ENCODE measurements around the gene OR52E5.

Gene OR52E5

GRCh38 chr11:5892908-5893307, at the start of gene OR52E5:
Gene OR52E5 (plus strand): TSS chr11:5893208. CDS start chr11:5900777, 7,569 bp downstream.
- intact Hi-C loops (cut with DNase I), result no loop called here
- DNase-seq, result no peak

- intact Hi-C loops (cut with DNase I), result no loop called here
- no peak for DNase-seq
Measured at GRCh38 chr11:5846701-5847100, 46.3 kb upstream of the OR52E5 start.

DNA sequence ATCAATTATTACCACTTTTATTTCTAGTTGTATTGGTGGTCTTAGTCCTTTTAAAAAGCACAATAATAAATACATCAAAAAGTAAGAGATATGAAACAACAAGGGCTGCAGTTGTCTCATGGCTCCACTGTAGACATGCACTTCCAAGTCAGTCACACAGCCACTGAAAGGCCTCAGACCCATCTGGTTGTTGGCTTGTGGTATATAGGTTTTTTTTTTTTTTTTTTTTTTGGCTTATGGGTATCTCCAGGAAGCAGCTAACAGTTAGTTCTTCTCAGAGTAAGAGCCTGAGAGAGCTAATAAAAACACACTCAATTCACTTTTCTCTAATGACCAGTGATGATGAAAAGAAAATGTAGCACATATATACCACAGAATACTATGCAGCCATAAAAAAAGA, 45.3 kb upstream of the OR52E5 start:
- intact Hi-C loops (cut with DNase I), result no loop called here
- DNase-seq, result no peak

DNA sequence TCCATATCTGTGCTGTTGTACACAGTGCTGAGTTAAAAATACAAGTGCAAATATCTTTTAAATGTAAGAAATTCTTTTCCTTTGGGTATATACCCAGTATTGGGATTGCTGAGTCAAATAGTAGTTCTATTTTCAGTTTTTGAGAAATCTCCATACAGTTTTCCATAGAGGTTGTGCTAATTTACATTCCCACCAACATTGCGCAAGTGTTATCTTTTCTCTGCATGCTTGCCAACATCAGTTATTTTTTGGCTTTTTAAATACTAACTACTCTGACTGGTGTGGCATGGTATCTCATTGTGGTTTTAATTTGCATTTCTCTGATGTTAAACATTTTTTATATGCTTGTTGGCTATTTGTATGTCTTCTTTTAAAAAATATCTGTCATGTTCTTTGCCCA, 42.0 kb upstream of the OR52E5 start:
- DNase-seq, result no peak
- intact Hi-C loops (cut with DNase I), result no loop called here

DNA sequence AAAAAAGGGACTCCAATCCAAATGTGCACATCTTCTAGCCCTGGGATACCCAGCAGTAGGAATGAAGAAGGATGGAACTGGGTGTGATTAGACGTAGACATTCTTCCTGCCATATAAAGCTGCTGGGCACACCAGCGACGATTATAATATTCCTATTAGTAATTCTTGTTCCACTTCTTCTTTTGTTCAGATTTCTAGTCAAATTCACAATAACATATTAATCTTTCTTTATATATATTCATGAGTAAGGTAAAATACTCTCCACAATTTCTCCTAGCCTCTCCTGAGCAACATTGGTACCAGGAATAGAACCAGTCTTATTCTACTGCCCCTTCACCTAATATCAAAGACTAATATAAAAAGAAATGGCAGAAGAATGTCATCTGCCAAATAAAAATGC, 35.4 kb upstream of the OR52E5 start, which contains the start of gene OR52E8:
Gene OR52E8, minus strand, starts transcription at position 101 of the 400 bp plus-strand sequence. Its CDS starts 0 bp downstream, at position 101.
- DNase-seq, result no peak
- intact Hi-C loops (cut with DNase I), result no loop called here

- intact Hi-C loops (cut with DNase I), result no loop called here
- no peak for DNase-seq
Measured at GRCh38 chr11:5865826-5866225, 27.2 kb upstream of the OR52E5 start.

GRCh38 chr11:5878564-5878963, 14.4 kb upstream of the OR52E5 start:
- DNase-seq, result no peak
- intact Hi-C loops (cut with DNase I), result no loop called here

DNA sequence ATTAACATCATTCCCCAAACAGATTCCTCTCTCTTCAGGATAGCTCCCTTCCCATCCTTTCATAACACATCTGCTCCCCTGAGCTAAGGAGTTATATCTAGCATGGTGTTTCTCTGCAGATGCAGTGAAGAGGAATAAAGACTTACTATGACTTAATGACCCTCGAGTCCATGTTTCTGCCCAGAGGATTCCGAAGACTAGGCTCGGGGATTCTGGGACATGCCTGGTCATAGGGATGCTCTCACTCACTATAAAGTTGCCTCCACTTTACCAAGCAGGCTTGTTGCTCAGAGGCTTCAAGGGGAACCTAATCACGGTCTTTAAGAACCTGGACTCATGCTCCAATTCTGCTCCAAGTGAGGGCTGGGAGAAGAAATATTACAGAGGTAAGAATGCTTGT, 12.7 kb upstream of the OR52E5 start, which contains the start of gene OR52E4:
Gene OR52E4, plus strand, starts transcription at position 301 of the 400 bp plus-strand sequence. CDS start 3,664 bp downstream, outside the sequence.
- DNase-seq, result no peak
- intact Hi-C loops (cut with DNase I), result no loop called here

DNA sequence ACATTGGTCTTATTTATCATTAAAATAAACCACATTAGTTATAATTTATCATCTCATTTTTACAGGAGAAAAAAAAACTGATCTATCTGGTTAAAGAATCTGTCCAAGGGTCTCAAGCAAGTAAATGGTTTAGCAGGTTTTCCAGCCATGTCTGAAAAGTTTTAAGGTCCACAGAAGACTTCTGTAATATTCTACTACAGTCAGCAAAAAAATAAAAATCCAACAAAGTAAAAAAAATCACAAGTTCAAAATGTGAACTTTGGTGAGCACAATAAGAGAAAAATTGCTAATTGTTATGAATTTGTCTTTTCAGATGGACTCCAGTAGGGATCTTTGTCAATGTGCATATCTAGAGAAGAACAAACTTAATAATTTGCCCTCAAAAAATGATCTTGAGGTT, 11.3 kb upstream of the OR52E5 start:
- DNase-seq, result no peak
- intact Hi-C loops (cut with DNase I), result no loop called here

- intact Hi-C loops (cut with DNase I), result no loop called here
- DNase-seq, result no peak
Measured at GRCh38 chr11:5887172-5887571, 5.8 kb upstream of the OR52E5 start.

DNA sequence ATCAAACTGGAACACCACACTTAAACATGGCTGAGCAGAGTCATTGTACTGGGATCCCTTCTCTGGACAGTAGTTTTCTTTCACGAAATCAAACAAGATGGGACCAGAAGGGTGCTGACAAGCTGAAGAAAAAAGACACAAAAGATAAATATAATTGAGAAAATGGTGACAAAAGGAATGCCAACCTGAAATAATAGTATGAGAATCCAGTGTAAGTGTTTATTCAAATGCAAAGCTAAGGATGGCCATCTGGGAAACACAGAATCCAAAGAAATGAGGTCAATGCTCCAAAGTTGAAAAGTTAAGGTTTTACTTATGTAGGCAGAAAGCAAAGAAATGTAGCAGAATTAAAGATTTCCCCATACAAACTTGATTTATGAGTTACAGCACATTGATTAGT, 5.3 kb upstream of the OR52E5 start:
- intact Hi-C loops (cut with DNase I), result no loop called here
- no peak for DNase-seq

DNA sequence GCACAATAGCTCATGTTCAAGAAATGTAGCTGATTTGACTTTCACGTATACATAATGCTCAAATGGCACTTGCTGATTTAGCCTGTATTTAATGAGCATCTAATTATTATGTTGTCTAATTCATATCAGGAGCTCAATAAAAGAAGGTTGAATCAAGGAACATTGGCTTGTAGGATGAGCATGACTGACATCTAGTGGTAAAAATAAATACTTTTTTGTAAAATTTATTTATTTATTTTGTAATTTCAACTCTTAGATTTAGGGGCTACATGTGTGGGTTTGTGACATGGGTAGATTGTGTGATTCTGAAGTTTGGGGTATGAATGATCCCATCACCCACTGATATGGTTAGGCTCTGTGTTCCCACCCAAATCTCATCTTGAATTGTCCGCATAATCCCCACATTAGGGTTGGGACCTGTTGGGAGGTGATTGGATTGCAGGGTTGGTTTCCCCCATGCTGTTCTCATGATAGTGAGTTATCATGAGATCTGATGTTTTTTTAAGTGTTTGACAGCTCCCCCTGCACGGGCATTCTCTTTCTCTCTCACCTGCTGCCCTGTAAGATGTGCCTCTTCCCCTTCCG, 1.7 kb upstream of the OR52E5 start:
- DNase-seq, result no peak
- intact Hi-C loops (cut with DNase I), result no loop called here

- intact Hi-C loops (cut with DNase I), result no loop called here
- no peak for DNase-seq
Measured at GRCh38 chr11:5899534-5899933, 6.5 kb downstream of the OR52E5 start.

DNA sequence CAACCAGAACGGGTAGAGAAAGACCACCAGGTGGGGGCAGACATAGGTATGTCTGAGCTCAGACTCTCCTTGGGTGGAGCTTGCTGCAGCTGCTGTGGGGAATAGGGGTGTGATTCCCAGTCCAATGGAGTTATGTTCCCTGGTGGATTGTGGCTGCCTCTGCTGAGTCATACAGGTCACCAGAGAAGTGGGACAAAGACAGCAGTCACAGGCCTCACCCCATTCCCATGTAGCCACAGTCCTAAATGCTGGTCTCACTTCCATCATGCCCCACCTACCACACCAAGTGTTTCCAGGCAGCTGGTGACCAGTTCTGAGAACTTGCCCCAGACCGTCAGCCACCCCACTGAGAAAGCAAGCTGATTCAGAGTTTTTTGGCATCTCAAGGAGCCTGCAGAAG, 17.5 kb downstream of the OR52E5 start:
- no peak for DNase-seq
- intact Hi-C loops (cut with DNase I), result no loop called here

DNA sequence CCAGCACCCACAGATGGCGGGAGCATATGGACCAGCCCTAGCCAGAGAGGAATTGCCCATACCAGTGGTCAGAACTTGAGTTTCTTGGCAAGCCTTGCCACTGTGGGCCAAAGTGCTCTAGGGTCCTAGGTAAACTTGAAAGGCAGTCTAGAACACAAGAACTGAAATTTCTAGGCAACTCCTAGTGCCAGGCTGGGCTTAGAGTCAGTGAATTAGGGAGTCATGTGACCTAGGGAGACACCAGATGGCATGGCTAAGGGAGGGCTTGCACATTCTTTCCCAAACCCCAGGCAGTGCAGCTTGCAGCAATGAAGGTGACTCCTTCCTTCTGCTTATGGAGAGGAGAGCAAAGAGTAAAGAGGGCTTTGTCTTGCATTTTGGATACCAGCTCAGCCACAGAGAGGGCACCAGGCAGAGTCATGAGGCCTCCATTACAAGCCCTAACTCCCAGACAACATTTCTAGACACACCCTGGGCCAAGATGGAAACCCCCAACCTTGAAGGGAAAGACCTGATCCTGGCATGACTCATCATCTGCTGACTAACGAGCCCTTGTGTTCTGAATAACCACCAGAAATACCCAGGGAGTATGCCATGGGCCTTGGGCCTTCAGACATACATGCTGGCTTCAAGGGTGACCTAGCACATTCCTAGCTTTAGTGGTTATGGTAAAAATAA, 29.9 kb downstream of the OR52E5 start:
- intact Hi-C loops (cut with DNase I), result no loop called here

GRCh38 chr11:5923427-5923776, 30.4 kb downstream of the OR52E5 start:
- intact Hi-C loops (cut with DNase I), result no loop called here
- no peak for DNase-seq

More for the DNA sequence above, 29.9 kb downstream of the OR52E5 start:
- no peak for DNase-seq

GRCh38 chr11:5923794-5924193, 30.8 kb downstream of the OR52E5 start:
- intact Hi-C loops (cut with DNase I), result no loop called here
- DNase-seq, result no peak

GRCh38 chr11:5928271-5928670, 35.3 kb downstream of the OR52E5 start:
- DNase-seq, result no peak
- intact Hi-C loops (cut with DNase I), result no loop called here

GRCh38 chr11:5928811-5929210, 35.8 kb downstream of the OR52E5 start:
- intact Hi-C loops (cut with DNase I), result no loop called here
- no peak for DNase-seq

DNA sequence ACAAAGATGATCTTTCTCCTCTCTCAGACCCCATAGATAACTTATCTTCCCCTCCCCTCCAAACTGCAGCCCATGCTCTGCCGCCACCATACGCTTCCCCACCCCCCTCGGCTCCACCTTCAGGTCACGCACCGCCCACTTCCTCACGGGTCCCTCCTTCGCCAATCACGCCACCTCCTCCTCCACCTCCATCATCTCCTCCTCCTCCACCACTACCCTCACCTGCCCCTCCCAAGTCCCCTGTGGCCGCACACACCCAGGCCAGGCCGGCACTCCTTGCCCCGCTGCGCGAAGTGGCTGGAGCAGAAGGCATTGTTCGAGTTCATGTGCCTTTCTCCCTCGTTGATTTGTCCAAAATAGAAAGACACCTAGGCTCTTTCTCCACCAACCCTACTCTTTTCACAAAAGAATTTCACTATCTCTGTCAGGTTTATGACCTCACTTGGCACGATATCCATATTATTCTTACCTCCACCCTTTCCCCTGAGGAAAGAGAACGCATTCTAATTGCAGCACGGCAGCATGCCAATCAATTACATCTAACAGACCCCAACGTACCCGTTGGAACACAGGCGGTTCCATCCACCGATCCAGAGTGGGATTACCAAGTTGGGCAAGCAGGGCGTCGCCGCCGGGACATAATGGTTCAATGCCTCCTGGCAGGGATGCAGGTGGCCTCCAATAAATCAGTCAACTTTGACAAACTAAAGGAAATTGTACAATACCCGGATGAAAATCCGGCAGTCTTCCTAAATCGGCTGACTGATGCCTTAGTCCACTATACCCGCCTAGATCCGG, 36.8 kb downstream of the OR52E5 start:
- no peak for DNase-seq
- intact Hi-C loops (cut with DNase I), result no loop called here

All from head of caudate nucleus (tissue), 42 donors.